Loucy (cell line): ENCODE results near the gene FER.

Source experiments
- H2AFZ ChIP-seq: fragments of 200-600 bp; sonication (generic); 2 replicates; pipeline ENCODE4 v1.6.0; 2016; ENCODE audit warnings: antibody characterized with exemption, mild to moderate bottlenecking, low read length, moderate library complexity
- H3F3A ChIP-seq: fragments of 200-600 bp; 2 replicates; pipeline ENCODE4 v1.6.0; 2016; ENCODE audit warnings: antibody characterized with exemption, low read depth, mild to moderate bottlenecking
- H3K27me3 ChIP-seq: fragments of 200-600 bp; sonication (generic); 2 replicates; pipeline ENCODE4 v1.6.1; 2014; ENCODE audit warnings: low read length, mild to moderate bottlenecking; ENCODE audit not compliant: insufficient read depth, poor library complexity, severe bottlenecking
- H3K36me3 ChIP-seq: fragments of 200-600 bp; sonication (generic); 2 replicates; pipeline ENCODE4 v1.6.1; 2016; ENCODE audit warnings: low read length; ENCODE audit not compliant: insufficient read depth
- H3K4me1 ChIP-seq: fragments of 200-600 bp; sonication (generic); 2 replicates; pipeline ENCODE4 v1.5.1; 2014; ENCODE audit warnings: low read length, mild to moderate bottlenecking; ENCODE audit not compliant: insufficient read depth, poor library complexity, severe bottlenecking
- H3K4me2 ChIP-seq: fragments of 200-600 bp; sonication (generic); 2 replicates; pipeline ENCODE4 v1.6.0; 2014; ENCODE audit warnings: antibody characterized with exemption, low read length, low read depth, mild to moderate bottlenecking; ENCODE audit not compliant: poor library complexity, severe bottlenecking
- H3K4me3 ChIP-seq: fragments of 200-600 bp; sonication (generic); 2 replicates; pipeline ENCODE4 v1.5.1; 2014; ENCODE audit warnings: low read length, mild to moderate bottlenecking, mixed read lengths; ENCODE audit not compliant: poor library complexity, severe bottlenecking
- H3K79me2 ChIP-seq: fragments of 200-600 bp; sonication (generic); 2 replicates; pipeline ENCODE4 v1.6.1; 2014; ENCODE audit warnings: low read length; ENCODE audit not compliant: insufficient read depth
- H3K9ac ChIP-seq: fragments of 200-600 bp; sonication (generic); 2 replicates; pipeline ENCODE4 v1.6.0; 2014; ENCODE audit warnings: mild to moderate bottlenecking, low read depth, low read length, moderate library complexity; ENCODE audit not compliant: poor library complexity, severe bottlenecking
- H3K9me2 ChIP-seq: fragments of 200-600 bp; sonication (generic); replicated peaks from 2 replicates; pipeline ENCODE4 v1.6.1; 2016; ENCODE audit warnings: low read depth, low read length, mixed read lengths
- H3K9me3 ChIP-seq: fragments of 200-600 bp; sonication (generic); 2 replicates; pipeline ENCODE4 v1.6.1; 2014; ENCODE audit warnings: mild to moderate bottlenecking, antibody characterized with exemption, low read length, low read depth; ENCODE audit not compliant: insufficient read depth
- H4K20me1 ChIP-seq: fragments of 200-600 bp; sonication (generic); 2 replicates; pipeline ENCODE4 v1.6.0; 2014; ENCODE audit warnings: antibody characterized with exemption, low read length, mild to moderate bottlenecking; ENCODE audit not compliant: insufficient read depth, poor library complexity, severe bottlenecking
- EZH2phosphoT487 ChIP-seq: fragments of 200-600 bp; IDR thresholded peaks from 2 replicates; pipeline ENCODE4 v1.6.1; 2018; ENCODE audit warnings: antibody characterized with exemption, mild to moderate bottlenecking, moderate library complexity, borderline replicate concordance
- TF ChIP-seq, protein P1 (sequence below): fragments of 200-600 bp; sonication (generic); conservative IDR thresholded peaks from 2 replicates; pipeline ENCODE4 v1.5.1; 2014; ENCODE audit warnings: mild to moderate bottlenecking, antibody characterized with exemption, low read length

The FER gene

DNA sequence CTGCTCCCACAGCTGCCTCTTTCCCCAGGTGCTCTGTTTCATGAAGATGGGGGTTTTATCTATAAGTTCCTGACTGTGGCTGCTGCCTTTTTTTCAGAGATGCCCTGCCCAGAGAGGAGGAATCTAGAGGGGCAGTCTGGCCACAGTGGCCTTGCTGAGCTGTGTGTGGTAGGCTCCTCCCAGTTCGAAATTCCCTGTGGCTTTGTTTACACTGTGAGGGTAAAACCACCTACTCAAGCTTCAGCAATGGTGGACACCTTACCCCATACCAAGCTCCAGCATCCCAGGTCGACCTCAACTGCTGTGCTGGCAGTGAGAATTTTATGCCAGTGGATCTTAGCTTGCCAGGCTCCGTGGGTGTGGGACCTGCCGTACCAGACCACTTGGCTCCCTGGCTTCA is 250.0 kb downstream of the FER start:
- Histone ChIP-seq H3K79me2 (no peaks in the 10 kb centered on the region), H4K20me1 (no peaks in the 10 kb centered on the region), H2AFZ (no peak overlapping the region), H3K9me3 (no peaks in the 10 kb centered on the region), H3K36me3 (no peaks in the 10 kb centered on the region), H3K4me3 (no peak overlapping the region), H3K9ac (no peak overlapping the region), H3K9me2 (no peaks in the 10 kb centered on the region), H3K4me2 (no peak overlapping the region), H3K4me1 (no peaks in the 10 kb centered on the region), H3K27me3 (no peaks in the 10 kb centered on the region), H3F3A (no peaks in the 10 kb centered on the region)
- TF ChIP-seq EZH2phosphoT487 = no peak
- TF ChIP-seq, protein P1, sequence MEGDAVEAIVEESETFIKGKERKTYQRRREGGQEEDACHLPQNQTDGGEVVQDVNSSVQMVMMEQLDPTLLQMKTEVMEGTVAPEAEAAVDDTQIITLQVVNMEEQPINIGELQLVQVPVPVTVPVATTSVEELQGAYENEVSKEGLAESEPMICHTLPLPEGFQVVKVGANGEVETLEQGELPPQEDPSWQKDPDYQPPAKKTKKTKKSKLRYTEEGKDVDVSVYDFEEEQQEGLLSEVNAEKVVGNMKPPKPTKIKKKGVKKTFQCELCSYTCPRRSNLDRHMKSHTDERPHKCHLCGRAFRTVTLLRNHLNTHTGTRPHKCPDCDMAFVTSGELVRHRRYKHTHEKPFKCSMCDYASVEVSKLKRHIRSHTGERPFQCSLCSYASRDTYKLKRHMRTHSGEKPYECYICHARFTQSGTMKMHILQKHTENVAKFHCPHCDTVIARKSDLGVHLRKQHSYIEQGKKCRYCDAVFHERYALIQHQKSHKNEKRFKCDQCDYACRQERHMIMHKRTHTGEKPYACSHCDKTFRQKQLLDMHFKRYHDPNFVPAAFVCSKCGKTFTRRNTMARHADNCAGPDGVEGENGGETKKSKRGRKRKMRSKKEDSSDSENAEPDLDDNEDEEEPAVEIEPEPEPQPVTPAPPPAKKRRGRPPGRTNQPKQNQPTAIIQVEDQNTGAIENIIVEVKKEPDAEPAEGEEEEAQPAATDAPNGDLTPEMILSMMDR = no peak

DNA sequence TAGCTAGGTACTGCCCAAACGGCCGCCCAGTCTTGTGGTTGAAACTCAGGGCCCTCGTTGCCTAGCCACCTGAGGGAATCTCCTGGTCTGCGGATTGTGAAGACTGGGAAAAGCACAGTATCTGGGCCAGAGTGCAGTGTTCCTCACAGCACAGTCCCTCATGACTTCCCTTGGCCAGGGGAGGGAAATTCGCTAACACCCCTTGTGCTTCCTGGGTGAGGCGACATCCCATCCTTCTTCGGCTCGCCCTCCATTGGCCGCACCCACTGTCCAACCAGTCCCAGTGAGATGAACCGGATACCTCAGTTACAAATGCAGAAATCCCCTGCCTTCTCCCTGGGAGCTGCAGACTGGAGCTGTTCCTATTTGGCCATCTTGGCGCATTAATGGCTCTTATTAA is 250.5 kb downstream of the FER start:
- Histone ChIP-seq H3K4me2 (no peak overlapping the region), H3K9me2 (no peaks in the 10 kb centered on the region), H3K79me2 (no peaks in the 10 kb centered on the region), H3F3A (no peaks in the 10 kb centered on the region), H3K4me1 (no peaks in the 10 kb centered on the region), H3K4me3 (no peak overlapping the region), H3K27me3 (no peaks in the 10 kb centered on the region), H2AFZ (no peak overlapping the region), H3K9ac (no peak overlapping the region), H3K36me3 (no peaks in the 10 kb centered on the region), H3K9me3 (no peaks in the 10 kb centered on the region), H4K20me1 (no peaks in the 10 kb centered on the region)
- TF ChIP-seq EZH2phosphoT487 = no peak
- TF ChIP-seq, protein P1 = no peak

DNA sequence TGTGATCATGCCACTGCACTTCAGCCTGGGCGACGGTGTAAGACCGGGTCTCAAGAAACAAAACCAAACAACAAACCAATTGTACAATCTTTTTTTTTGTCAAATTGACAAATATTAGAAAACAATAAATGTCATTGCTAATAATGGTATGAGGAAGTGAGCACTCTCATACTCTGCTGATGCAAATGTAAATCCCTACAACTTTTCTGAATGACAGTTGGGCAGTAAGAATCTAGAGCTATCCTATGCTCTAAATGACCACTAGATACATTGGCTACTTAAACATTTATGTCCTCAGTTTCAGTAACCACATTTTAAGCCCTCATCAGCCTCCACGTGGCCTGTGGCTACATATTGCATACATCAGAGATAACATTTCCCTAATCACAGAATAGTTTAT is 256.2 kb downstream of the FER start:
- H3K79me2 ChIP-seq = no peaks in the 10 kb centered on the region
- no peak overlapping the region for H2AFZ ChIP-seq
- H4K20me1 ChIP-seq = no peaks in the 10 kb centered on the region
- no peak for TF ChIP-seq EZH2phosphoT487
- TF ChIP-seq, protein P1 = no peak
- no peak overlapping the region for H3K9ac ChIP-seq
- H3K4me3 ChIP-seq = no peak overlapping the region
- no peaks in the 10 kb centered on the region for H3F3A ChIP-seq
- no peaks in the 10 kb centered on the region for H3K9me2 ChIP-seq
- no peaks in the 10 kb centered on the region for H3K9me3 ChIP-seq
- H3K27me3 ChIP-seq = no peaks in the 10 kb centered on the region
- no peaks in the 10 kb centered on the region for H3K36me3 ChIP-seq
- H3K4me2 ChIP-seq = no peak overlapping the region
- H3K4me1 ChIP-seq = no peaks in the 10 kb centered on the region
